CD1c-positive myeloid dendritic cell (primary cell): ENCODE measurements around the gene GNAZ.

Experiments used
- DNase-seq: peaks from one replicate; pipeline ENCODE4 v3.0.0-alpha.2; 2016; ENCODE audit errors: extremely low spot score

GNAZ gene

DNA sequence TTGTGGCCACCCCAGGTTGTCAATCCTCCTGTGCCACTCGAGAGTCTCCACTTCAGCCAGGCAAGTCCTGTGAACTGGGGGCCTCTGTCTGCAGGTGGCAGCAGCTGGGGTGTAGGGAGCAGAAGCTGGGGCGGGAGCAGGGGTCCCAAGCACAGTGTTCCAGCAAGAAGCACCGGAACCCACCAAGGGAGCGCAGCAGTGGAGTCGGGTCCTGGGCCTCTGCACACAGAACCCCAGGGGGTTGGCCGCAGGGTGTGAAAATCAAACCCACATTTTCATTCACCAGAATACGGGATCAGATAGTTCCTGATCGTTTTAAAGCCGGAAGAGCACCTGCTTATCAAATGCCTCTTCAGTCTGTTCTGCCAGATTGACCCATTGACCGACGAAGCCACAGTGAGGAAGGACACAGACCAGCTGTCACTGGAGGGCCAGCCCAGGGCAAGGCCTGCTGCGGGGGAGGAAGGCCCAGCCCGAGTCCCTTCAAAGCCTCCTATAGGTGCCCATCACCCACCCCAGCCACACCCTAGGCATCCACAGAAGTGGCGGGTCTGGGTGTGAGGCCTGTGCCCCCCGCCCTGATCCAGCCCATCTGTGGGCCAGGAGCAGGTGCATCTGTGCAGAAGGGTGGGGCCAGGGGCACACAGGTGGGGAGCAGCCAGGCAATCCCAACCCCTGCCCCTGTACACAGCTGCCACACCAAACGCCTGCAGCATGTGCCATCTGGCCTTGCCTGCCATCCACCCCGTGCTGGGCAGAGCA, 37.3 kb downstream of the GNAZ start:
- no peak for DNase-seq

DNA sequence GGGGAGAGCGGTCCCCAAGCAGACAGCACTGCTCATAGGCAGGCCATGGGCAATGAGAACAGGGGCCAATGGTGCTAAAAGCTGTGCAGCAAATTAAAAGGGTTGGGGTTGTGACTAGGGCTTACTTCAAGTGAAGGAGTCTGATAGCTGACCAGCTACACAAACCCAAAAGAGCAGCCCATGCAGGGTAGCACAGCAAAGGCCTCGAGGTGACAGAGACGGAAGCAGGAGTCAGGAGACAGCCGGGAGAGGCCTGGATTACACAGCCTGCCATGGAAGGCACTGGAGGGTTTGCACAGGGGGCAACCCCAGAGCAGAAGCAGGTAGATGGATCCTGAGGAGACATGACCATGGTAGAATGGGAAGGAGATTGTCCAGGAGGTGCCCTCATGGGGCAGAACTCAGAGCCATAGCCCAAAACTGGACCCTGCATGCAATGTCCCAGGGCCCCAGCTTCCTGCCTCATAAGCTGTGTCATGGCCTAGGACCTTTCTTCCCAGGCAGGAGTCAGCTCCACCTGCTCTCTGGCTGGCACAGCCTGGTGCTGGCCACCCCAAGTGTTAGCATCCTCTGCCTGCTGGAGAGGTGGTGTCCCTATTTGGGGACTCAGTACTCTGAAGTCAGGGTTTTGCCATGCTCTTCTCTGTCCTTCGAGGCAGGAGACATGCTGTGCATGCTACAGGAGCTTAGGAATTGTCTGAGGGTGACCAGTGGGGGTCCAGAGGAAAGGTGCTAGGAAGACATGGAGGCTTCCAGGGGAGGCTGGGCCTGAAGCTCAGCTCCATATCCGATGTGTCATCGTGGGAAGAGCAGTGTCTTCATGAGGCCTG, 38.1 kb downstream of the GNAZ start:
- DNase-seq = no peak

DNA sequence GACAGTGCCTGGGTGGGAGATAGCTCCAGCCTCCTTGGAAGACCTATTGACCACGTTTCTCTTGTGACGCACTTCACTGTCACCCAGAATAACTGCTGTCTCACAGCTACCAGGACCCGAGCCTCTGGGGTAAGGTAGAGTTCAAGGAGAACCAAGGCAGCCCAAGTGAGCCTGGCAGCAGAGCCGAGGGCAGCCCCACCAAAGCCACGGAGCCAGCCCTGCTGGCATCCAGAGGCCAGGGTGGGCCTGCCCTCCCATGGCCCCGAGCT, 38.7 kb downstream of the GNAZ start:
- no peak for DNase-seq

DNA sequence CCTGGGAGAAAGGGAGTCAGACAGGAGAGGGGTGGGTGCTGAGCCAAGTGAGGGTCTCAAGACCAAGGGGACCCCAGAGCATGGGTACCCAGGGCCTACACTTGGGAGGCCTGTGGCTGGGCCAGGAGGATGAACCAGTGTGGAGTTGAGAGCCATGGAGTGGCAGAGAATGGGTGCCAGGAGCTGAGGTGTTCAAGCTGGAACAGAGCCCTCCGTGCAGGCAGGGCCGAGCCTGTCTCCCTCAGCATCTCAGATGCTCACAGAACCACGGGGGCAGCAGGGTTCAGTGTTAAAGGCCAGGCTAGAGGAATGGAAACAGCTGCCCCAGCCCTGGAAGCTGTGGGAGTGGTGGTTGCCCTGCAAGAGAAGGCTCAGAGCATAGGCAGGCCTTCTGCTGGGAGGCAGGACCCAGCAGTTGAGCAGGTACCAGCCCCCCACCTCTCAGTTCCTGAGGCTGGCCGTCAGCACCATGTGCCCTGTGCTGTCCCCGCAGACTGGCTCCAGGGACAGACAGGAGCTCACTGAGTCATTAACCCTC, 39.2 kb downstream of the GNAZ start:
- DNase-seq = no peak

DNA sequence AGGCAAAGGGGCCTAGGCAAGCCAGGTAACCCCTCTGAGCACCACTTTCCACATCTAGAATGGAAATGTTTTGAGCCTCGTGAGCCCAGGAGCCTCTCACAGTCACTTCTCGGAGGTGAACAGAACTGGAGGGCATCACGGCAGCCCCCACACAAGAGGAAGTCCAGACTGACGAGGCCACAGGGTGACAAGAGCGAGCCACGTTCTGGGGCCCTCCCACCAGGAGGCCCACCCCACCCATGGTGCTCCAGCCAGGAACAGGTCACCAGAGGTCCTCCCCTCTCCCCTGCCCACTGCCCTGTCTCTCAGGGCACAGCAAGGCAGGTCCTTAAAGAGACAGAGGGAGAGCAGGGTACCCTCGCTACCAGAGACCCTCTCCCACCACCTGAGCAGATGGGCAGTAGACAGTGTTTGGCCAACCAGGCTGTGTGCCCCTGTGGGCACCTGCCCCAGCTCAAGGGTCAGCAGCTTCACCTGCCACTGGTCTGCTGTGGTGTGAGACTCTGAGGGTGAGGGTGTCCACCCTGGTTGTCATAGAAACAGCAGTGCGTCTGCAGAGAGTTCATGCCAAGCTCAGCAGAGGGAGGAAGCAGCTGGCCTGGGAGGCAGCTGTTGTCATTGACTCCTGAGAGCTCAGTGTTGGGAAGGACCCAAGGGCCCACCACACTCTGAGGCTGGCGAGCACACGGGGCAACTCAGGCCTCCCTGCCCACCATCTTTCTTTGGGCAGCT, 40.0 kb downstream of the GNAZ start:
- no peak for DNase-seq

DNA sequence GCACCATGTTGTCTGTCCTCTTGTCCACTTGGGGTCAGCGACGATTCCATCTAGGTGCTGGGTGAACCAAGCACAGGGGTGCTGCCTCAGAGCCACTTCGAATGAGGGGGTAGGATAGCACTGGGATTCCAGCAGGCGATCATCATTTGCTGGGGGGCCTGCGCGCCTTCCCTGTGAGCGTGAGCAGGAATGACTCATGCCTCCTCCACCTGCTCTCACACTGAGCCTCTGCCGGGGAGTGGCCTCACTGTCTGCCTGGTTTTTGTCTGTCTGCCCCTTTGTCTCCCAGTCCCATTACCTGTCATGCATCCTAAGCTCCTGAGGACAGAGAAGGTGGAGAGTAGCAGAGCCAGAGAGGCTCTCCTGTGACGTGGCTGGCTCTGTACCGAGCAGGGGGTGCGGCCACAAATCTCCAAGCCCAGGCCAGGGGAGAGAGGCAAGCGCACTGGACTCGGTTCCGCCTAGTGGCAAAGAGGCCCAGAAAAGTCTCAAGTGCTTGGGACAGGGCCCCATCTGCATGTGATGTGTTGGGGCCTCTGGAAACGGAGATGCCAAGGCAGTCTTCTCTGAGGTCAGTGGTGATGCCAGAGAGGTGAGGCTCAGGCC, 40.7 kb downstream of the GNAZ start:
- no peak for DNase-seq

DNA sequence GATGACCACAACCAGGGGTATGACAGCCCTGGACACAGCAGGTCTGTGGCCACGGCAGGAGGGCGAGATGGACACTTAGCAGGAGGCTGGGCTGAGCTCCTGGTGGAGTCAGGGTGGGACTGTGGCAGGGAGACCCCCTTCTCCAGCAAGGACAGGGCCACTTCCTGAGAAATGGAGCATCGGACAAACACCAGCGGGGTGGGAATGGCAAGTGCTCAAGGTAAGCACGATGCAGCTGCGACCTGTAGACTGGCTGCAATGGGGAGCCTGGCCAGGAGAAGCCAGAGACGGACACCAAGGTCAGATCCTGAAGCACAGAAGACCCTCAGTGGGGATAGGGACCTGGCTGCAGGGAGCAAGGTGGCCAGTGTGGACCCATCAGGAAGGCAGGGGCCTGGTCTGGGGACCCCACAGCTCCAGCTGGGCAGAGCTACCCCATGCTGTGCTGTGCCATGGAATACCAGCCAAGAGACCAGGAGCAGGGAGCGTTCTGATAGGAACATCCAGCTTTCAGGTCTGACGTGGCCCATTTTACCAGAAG, 42.2 kb downstream of the GNAZ start:
- DNase-seq = no peak

DNA sequence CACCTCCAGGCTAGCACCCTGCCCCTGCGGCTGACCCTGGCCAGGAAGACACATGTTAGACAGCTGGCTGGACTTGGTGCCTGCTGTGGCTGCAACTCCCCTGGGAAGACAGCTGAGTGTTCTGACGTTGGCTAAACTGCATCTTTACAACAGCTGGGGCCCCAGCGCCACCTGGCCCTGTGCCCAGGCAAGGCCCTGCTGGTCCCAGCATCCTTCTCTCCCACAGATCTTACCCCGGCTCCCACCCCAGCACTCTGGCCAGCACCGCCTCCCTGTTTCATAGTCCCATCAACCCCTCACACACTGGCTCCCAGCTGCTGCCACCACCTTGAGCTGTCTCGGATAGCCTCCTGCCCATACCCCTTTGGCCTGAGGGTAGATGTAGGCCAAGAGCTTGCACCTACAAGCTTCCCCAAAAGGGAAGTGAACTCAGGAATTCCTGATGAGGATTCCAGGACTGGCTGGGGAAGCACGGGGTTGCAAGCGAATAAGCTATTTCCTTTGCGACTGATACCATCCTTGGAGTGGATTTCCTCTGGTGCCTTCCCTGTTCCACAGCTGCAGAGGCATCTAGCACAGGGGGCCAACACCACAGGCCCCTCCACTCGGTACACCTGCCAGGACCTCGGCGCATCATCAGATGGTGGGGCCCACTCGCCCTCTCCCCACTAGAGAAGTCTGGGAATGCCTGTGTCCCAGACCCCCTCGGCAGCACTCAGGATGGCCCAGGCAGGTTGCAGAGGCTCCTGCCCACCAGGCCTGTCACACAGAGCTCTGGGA, 42.9 kb downstream of the GNAZ start:
- DNase-seq = no peak

DNA sequence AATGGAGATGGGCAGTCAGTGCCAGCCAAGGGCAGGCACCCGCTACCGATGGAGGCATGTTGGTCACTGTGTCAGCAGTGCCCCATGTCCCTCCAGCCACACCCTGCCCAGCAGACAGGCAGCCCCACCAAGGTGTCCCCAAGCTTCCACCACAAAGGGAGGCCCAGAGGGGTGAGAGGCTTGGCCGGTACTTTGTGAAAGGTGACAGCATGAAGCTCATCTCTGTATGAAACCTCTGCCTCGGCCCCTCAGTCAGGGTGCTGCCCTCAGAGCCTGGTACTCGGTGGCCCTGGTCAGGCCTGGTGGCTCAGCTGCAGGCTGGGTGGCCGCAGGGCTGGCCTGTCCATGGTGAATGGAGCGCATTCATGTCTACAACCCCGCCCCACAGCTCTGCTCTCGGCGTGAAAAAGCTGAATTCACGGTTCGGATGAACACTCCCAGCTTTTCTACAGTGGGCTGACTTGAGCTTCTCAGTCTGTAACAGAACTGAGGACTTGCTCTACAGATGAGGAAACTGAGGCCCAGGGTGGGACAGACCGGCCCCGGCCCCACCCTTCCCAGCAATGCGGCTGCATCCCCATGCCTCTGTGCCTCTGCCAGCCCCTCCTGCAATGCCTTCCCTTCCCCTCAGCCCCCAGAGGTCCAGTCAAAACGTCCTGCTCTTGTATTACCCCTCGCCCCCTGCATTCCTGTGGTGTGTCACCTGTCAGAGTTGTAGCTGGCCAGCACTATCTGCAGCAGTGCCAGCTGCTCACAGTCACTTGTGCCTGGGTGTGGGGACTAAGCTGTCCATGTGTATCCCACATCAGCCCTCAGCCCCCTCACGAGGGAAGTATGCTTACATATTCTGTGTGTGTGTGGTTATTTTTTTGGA, 43.8 kb downstream of the GNAZ start:
- DNase-seq = no peak

DNA sequence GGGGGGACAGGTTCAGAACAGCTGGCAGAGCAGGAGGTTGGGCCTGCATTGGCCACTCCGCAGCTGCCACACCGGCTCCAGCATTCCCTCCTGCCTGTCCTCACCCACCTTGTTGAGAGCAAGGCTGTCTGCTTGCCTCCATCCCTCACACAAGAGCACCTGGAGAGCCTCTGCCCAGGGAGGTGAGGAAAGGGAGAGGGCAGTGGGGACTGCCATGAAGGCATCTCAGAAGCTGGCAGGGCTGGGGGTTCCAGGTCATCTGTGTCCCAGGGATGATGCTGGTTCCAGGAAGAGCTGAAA, 44.4 kb downstream of the GNAZ start:
- no peak for DNase-seq

DNA sequence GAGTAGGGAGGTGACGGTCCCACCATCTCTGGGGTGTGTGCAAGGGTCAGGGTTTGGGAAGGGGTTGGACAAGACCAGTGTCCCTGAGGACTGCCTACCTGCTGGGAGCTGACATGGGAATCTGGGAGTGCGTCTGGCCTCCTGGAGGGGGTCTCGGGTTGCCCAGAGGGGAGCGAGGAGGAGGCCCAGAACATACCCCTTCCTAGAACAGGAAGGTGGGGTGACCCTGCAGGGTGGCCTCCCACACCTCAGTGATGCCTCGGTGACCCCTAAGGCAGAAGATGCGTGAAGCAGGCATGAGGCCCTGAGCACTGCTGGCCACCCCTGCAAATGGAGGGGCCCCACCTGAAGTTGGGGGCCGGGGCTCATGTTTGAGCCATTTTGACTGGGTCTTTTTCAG, 45.0 kb downstream of the GNAZ start:
- DNase-seq = no peak

DNA sequence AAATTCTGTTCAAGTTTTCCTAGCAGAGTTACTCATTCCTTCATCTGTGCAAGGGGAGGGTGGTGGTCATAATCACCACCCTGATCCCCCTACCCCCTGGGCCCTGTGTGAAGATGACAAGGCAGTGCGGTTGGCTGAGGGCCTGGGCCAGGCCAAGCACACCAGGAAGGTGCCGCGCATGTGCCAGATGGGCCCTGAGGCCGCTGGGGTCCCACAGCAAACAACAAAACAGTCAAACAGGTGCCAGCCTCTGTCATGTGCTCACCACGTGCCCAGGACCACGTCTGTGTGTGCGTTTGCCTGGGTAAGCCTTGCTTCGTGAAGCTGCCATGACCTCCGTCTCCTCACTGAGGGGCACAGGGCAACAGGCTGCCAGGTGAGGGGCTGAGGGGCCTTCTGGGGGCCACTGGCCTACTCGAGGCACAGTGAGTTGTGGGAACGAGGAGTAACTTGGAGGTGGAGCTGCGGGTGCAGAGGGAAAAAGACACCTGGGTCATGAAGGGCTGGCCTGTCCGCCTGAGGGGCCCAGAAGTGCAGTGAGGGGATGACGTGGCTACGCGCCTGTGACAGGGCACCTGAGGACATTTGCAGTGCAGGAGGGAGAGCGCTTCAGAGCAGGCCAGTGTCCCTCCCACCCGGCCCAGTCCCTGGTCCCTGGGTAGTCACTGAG, 45.6 kb downstream of the GNAZ start:
- no peak for DNase-seq

DNA sequence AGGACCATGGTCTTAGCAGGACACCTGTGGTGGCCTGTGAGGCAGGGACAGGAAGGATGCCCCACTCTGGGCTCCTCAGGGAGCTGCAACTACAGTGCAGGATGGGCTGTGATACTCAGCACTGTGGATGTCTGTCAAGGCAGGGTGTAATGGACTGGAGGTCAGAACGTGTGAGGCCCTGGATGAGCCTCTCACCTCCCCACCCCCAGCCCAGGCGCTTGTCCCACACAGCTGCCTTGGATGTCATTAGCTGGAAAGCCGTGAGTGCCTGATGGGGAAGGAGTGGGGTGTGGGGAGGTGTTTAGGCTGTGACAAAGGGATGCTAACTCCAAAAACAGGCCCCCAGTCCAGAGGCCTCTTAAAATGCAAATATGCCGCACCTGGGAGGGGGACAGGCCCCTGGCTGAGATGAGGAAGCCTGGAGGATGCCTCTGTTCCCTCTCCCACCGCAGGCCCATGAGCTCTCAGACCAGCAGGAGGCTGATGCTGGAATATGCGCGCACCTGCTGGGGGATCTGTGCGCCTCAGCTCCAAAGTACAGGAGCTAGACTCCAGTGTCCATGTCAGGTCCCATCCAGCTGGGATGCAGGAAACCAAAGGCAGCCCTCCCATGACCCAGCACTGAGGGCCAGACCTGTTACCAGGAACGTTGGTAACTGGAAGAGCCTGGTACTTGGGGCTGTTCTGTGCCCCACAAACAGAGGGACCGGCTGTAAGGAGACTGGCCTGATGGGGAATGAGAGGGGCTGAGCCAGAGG, 46.4 kb downstream of the GNAZ start:
- DNase-seq = no peak

DNA sequence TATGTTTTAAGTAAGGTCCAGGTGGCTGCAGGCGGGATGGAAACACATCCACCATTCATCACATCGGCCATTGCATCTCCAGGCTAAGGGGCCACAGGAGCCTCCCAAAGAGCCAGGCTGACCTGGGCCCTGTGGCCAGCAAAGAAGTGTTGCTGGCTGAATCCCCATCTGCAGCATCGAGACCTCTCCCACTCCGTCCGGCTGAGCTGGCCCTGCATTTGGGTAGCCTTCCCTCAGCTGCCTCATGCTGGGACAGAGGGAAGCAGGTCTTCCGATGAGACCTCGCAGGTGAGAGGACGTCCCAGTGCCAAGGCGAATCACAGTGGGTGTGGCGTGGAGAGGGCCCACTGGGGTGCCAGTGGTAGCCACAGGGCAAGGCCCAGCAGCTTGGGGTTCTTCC, 47.0 kb downstream of the GNAZ start:
- no peak for DNase-seq

DNA sequence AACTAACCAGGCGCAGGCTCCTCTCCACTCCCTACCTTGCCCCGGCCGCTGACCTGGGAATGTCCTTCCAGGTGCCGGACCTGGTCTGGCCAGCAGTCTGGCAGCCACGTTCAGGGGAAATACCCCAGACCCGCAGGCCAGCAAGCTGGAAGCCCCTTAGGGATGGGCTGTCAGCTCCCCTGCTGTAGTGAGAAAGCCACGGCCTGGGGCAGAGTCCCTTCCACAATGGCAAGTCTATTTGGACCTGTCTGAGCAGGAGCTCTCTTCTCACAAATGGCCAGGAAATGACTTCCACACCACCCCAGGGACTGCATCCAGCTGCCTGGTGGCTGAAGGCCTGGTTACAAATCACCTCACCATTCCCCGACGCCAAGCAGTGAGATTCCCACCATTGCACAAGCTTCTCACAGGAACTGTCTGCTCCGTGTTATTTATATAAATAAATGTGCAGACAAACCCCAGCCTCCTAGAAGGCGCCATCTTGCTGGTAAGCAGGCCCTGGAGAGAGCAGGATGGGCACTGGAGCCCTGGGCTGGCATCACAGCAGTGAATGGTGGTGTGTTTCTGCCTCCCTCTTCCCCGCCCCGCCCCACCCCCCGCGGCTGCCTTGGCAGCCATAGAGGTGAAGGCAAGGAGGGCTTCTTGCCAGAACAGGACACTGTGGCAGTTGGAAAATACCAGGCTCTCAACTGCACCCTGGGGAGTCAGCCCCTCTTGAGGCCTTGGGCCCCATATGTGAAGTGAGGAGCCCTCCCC, 47.8 kb downstream of the GNAZ start:
- DNase-seq = no peak

DNA sequence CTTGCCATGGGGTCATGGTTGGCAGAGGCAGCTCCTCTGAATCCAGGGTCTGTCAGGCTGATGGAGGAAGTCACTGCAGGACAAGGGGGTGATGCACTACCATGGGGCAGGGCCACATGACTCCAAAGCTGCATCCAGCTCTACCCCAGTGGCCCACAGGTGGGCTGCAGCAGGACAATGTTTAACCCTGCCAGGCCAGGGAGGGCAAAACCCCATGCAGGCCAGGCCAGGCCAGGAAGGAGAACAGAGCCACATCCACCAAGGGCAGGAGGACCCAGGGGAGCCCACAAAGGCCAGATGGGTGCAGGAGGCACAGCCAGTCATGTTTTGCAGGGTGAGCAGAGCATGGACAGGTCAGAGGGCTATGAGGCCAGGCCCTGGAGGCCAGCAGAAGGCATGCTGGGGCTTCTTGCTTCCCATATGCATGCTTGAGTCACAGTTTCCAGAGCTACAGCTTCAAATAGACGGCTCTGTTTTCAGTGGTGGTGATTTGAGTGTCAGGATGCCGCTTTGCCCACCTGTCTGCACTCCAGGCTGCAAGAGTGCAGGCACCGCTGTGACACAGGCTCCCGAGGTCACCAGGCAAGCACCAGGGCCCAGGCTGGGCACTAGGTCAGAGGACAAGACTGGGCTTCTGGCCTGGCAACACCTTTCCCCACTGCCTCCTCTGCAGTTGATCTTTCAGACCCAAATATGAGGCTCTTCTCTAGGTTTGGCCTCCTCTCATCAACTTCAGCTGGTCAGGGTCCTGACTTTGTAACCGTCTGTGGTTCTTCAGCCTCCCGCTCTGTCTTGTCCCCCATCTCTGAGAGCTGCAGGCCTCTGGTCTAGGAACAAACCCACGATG, 48.6 kb downstream of the GNAZ start:
- no peak for DNase-seq
